DND-41 (cell line): ENCODE measurements around the gene KCNG4.

Experiments used
- ATAC-seq: fragments of 200-7000 bp; cut with Tn5 transposase; 3 replicates; pipeline ENCODE4 v1.9.1; 2021; ENCODE audit warnings: low read depth; ENCODE audit not compliant: insufficient read depth
- DNase-seq: peaks from one replicate; pipeline ENCODE4 v3.0.0-alpha.2; 2020
- H2AFZ ChIP-seq: 2 replicates; pipeline ENCODE4 v1.6.0; 2012; ENCODE audit warnings: low read depth, low read length
- H3K27ac ChIP-seq: 2 replicates; pipeline ENCODE4 v1.5.1; 2012; ENCODE audit warnings: low read length, inconsistent platforms
- H3K27me3 ChIP-seq: fragments of 200-600 bp; sonication (generic); 2 replicates; pipeline ENCODE4 v1.6.0; 2012; ENCODE audit warnings: low read length, mild to moderate bottlenecking, inconsistent platforms; ENCODE audit not compliant: insufficient read depth, poor library complexity
- H3K36me3 ChIP-seq: 2 replicates; pipeline ENCODE4 v1.5.1; 2012; ENCODE audit warnings: low read length, inconsistent platforms; ENCODE audit not compliant: insufficient read depth
- H3K4me1 ChIP-seq: 2 replicates; pipeline ENCODE4 v1.5.1; 2012; ENCODE audit warnings: mild to moderate bottlenecking, low read length; ENCODE audit not compliant: insufficient read depth
- H3K4me2 ChIP-seq: 2 replicates; pipeline ENCODE4 v1.6.0; 2012; ENCODE audit warnings: mild to moderate bottlenecking, moderate library complexity, low read length, inconsistent platforms; ENCODE audit not compliant: insufficient read depth
- H3K4me3 ChIP-seq, 2 experiments: fragments of 200-600 bp in 1 of 2; shearing (Covaris generic) in 1 of 2; 2 replicates each; pipeline ENCODE4 v1.5.1; 2012 to 2016; ENCODE audit warnings: inconsistent platforms in 2 of 2, low read length in 2 of 2, mild to moderate bottlenecking in 2 of 2, low read depth in 1 of 2, moderate library complexity in 1 of 2
- H3K79me2 ChIP-seq: 2 replicates; pipeline ENCODE4 v1.6.0; 2012; ENCODE audit warnings: low read length, inconsistent platforms; ENCODE audit not compliant: insufficient read depth
- H3K9ac ChIP-seq: 2 replicates; pipeline ENCODE4 v1.6.0; 2012; ENCODE audit warnings: low read depth, mild to moderate bottlenecking, inconsistent platforms, low read length, moderate library complexity
- H3K9me3 ChIP-seq: 2 replicates; pipeline ENCODE4 v1.5.1; 2012; ENCODE audit warnings: low read length, moderate library complexity, mild to moderate bottlenecking, inconsistent platforms; ENCODE audit not compliant: insufficient read depth, severe bottlenecking
- H4K20me1 ChIP-seq: 2 replicates; pipeline ENCODE4 v1.6.0; 2012; ENCODE audit warnings: low read length; ENCODE audit not compliant: insufficient read depth
- EZH2 ChIP-seq: IDR thresholded peaks from 3 replicates; pipeline ENCODE4 v1.6.1; 2012; ENCODE audit warnings: borderline replicate concordance, low read depth, mild to moderate bottlenecking, moderate library complexity, low read length, inconsistent platforms; ENCODE audit not compliant: severe bottlenecking
- TF ChIP-seq, protein P1 (sequence below): IDR thresholded peaks from 2 replicates; pipeline ENCODE4 v1.5.1; 2012; ENCODE audit warnings: borderline replicate concordance, low read length, moderate library complexity, mild to moderate bottlenecking; ENCODE audit not compliant: poor library complexity, severe bottlenecking; ENCODE audit errors: extremely low read depth

The KCNG4 gene

DNA sequence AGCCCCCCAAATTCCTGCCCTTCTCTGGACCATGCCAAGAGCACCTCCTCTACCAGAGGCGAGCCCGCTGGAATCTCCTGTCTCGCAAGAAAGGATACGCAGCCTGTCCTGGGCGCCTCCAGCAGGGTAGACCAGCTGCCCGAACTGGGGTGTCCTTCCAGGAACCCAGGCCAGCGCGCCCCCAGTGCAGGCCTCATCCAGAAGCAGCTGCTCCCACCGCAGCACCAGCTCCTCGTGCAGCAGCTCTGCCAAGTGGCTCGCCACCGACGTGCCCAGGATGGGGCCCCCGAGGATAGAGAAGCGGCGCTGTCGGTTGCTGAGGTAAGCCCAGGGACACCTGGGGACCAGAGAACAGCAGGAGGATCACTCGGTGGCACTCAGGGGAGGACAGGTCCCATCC lies 57.7 kb downstream of the KCNG4 start:
- H3K36me3 ChIP-seq = peaks cover 79% of the 10 kb centered on the region
- no peak for DNase-seq

DNA sequence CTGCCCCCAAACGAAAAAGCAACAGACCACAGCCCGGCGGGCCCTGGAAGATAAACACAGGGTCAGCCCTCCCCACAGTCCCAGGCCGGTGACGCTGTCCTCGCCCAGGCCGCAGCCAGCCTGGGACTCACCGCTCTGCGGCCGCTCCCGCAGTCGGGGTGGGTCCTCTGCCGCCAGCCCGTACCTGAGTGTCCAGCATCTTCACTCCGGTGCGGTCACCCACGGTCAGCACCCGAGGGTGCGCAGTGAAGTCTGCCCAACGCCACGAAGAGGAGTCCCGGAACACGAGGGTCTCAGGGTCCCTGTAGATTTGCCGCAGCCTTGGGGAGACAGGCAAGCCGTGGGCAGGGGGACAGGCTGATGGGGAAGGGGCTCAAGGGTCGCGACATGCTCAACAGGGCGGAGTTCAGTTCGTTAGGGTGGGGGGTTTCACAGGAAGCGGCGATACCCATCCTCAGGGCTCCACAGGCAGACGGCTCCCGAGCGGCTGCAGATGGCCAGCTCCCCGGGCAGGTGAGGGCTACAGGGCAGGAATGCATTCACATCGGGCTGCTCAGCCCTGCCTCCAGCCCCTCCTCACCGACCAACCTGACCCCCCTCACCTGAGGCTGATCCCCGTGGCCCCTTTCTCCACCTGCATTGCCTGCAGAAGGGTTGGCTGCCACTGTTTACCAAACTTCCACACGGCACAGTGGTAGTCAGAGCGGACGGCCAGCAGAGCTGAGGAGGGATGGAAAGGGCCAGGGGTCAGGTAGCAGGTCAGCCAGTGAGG lies 58.5 kb downstream of the KCNG4 start:
- no peak for ATAC-seq
- Histone ChIP-seq H3K9ac (no peak overlapping the region), H3K36me3 (peaks cover 79% of the 10 kb centered on the region), H3K27ac (no peak overlapping the region), H3K4me2 (no peak overlapping the region), H3K4me3 (no peak overlapping the region), H3K4me1 (peaks cover 23% of the 10 kb centered on the region), H4K20me1 (peaks cover 42% of the 10 kb centered on the region), H3K27me3 (no peaks in the 10 kb centered on the region), H3K79me2 (peaks cover 39% of the 10 kb centered on the region), H2AFZ (no peak overlapping the region), H3K9me3 (no peaks in the 10 kb centered on the region)
- TF ChIP-seq, protein P1, sequence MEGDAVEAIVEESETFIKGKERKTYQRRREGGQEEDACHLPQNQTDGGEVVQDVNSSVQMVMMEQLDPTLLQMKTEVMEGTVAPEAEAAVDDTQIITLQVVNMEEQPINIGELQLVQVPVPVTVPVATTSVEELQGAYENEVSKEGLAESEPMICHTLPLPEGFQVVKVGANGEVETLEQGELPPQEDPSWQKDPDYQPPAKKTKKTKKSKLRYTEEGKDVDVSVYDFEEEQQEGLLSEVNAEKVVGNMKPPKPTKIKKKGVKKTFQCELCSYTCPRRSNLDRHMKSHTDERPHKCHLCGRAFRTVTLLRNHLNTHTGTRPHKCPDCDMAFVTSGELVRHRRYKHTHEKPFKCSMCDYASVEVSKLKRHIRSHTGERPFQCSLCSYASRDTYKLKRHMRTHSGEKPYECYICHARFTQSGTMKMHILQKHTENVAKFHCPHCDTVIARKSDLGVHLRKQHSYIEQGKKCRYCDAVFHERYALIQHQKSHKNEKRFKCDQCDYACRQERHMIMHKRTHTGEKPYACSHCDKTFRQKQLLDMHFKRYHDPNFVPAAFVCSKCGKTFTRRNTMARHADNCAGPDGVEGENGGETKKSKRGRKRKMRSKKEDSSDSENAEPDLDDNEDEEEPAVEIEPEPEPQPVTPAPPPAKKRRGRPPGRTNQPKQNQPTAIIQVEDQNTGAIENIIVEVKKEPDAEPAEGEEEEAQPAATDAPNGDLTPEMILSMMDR = no peak
- TF ChIP-seq EZH2 = no peak
- no peak for DNase-seq

More for the DNA sequence above, 57.7 kb downstream of the KCNG4 start:
- Histone ChIP-seq H3K27ac (no peak overlapping the region), H3K4me2 (no peak overlapping the region), H2AFZ (no peak overlapping the region), H4K20me1 (peaks cover 42% of the 10 kb centered on the region), H3K9ac (no peak overlapping the region), H3K4me1 (peaks cover 24% of the 10 kb centered on the region), H3K27me3 (no peaks in the 10 kb centered on the region), H3K9me3 (no peaks in the 10 kb centered on the region), H3K4me3 (no peak overlapping the region), H3K79me2 (peaks cover 45% of the 10 kb centered on the region)
- ATAC-seq = no peak
- no peak for TF ChIP-seq EZH2
- TF ChIP-seq, protein P1 = no peak

DNA sequence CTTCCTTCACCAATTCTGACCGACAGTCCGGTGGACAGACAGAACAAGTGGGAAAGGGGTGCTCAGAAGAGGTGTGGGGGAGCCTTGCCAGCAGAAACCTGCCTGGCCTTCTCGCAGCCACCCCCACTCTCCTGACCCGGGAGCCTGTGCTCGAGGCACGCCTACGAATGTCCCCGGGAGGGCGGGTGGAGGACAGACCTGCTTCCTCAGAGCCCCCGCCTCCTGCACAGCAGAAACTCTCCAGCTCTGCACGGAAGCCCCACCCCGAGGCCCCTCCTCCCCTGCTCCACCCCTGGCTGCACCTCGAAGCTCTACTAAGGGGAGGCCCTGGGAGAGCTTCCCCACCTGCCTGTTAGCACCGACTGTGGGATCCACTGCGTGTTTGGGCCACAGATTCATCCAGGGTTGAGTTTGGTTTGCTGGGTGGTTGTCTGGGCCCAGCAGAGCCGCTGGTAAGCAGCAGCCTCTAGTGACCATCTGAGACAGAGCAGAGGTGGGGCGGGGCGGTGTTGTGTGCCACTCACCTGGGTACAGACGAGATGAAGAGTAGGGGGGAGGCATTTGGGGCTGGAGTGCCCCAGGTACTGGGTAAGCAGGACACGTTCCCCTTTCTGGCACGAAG lies 59.2 kb downstream of the KCNG4 start:
- Histone ChIP-seq H3K9ac (no peak overlapping the region), H4K20me1 (peaks cover 42% of the 10 kb centered on the region), H3K4me1 (peaks cover 16% of the 10 kb centered on the region), H3K36me3 (peaks cover 79% of the 10 kb centered on the region), H3K27me3 (no peaks in the 10 kb centered on the region), H3K9me3 (no peaks in the 10 kb centered on the region), H3K27ac (no peak overlapping the region), H3K4me2 (no peak overlapping the region), H2AFZ (no peak overlapping the region), H3K79me2 (peaks cover 32% of the 10 kb centered on the region), H3K4me3 (no peak overlapping the region)
- DNase-seq = no peak
- TF ChIP-seq, protein P1 = no peak
- TF ChIP-seq EZH2 = no peak
- no peak for ATAC-seq
